Mesendoderm (in vitro differentiated cells): Measurements from ENCODE around the gene PRCD. TPM values are rescaled to one million over a fixed set of nuclear protein-coding genes. Genes with fewer than 3 reads are reported as not detected.

Experiments used
- DNase-seq: peaks from one replicate; pipeline ENCODE4 v3.0.0; 2013
- H2AK5ac ChIP-seq: 2 replicates; pipeline ENCODE4 v1.6.1; 2013; ENCODE audit warnings: low read length, inconsistent platforms
- H2BK120ac ChIP-seq: 2 replicates; pipeline ENCODE4 v1.6.1; 2013; ENCODE audit warnings: low read depth, mild to moderate bottlenecking, low read length, moderate library complexity, mixed read lengths
- H2BK15ac ChIP-seq: replicated peaks from 2 replicates; pipeline ENCODE4 v1.6.1; 2013; ENCODE audit warnings: low read depth, mild to moderate bottlenecking, moderate library complexity
- H2BK5ac ChIP-seq: 2 replicates; pipeline ENCODE4 v1.6.1; 2013; ENCODE audit warnings: low read length, inconsistent platforms
- H3K18ac ChIP-seq: 2 replicates; pipeline ENCODE4 v1.6.1; 2013; ENCODE audit warnings: mild to moderate bottlenecking, low read length, mixed read lengths
- H3K23ac ChIP-seq: one replicate; pipeline ENCODE4 v1.6.1; 2013; ENCODE audit warnings: low read length
- H3K27ac ChIP-seq: 2 replicates; pipeline ENCODE4 v1.5.1; 2013; ENCODE audit warnings: low read depth, mild to moderate bottlenecking, inconsistent platforms, low read length, moderate library complexity
- H3K27me3 ChIP-seq: 2 replicates; pipeline ENCODE4 v1.6.1; 2013; ENCODE audit warnings: low read length, control low read depth, mild to moderate bottlenecking, inconsistent platforms; ENCODE audit not compliant: insufficient read depth, poor library complexity
- H3K36me3 ChIP-seq: 2 replicates; pipeline ENCODE4 v1.6.1; 2013; ENCODE audit warnings: low read length, inconsistent platforms; ENCODE audit not compliant: control insufficient read depth, insufficient read depth
- H3K4ac ChIP-seq: one replicate; pipeline ENCODE4 v1.6.1; 2013; ENCODE audit warnings: low read depth, mild to moderate bottlenecking, low read length, moderate library complexity
- H3K4me1 ChIP-seq: 2 replicates; pipeline ENCODE4 v1.6.1; 2013; ENCODE audit warnings: low read depth, low read length, inconsistent platforms; ENCODE audit not compliant: control insufficient read depth
- H3K4me2 ChIP-seq: 2 replicates; pipeline ENCODE4 v1.6.1; 2013; ENCODE audit warnings: low read length
- H3K4me3 ChIP-seq: 2 replicates; pipeline ENCODE4 v1.5.1; 2013; ENCODE audit warnings: mild to moderate bottlenecking, low read length
- H3K56ac ChIP-seq: one replicate; pipeline ENCODE4 v1.6.1; 2013; ENCODE audit warnings: low read length
- H3K79me1 ChIP-seq: 2 replicates; pipeline ENCODE4 v1.6.1; 2013; ENCODE audit warnings: low read length, inconsistent platforms
- H3K79me2 ChIP-seq: 2 replicates; pipeline ENCODE4 v1.6.1; 2013; ENCODE audit warnings: mild to moderate bottlenecking, low read length; ENCODE audit not compliant: control insufficient read depth, insufficient read depth
- H3K9ac ChIP-seq: 2 replicates; pipeline ENCODE4 v1.6.1; 2013; ENCODE audit warnings: low read length, inconsistent platforms
- H4K5ac ChIP-seq: one replicate; pipeline ENCODE4 v1.6.1; 2013; ENCODE audit warnings: low read length
- H4K8ac ChIP-seq: one replicate; pipeline ENCODE4 v1.6.1; 2013; ENCODE audit warnings: low read depth, mild to moderate bottlenecking, control low read depth, low read length, moderate library complexity
- WGBS: extraction: QIAGEN DNeasy Blood & Tissue Kit; methylation state at CpG from one replicate; pipeline ENCODE4 v1.1.7; 2013; ENCODE audit warnings: low lambda C conversion rate, missing lambda C conversion rate; ENCODE audit not compliant: insufficient coverage; ENCODE audit errors: extremely low coverage; 5-methylcytosine and 5-hydroxymethylcytosine counted together
- small RNA-seq: library from polyadenylated mRNA; stranded (forward); fragments of <200 nt; extraction: miRNeasy Mini kit (QIAGEN cat#:217004); gene quantifications from one replicate; pipeline ENCODE3, GENCODE V24; 2013; ENCODE audit not compliant: insufficient read depth

The PRCD gene

DNA sequence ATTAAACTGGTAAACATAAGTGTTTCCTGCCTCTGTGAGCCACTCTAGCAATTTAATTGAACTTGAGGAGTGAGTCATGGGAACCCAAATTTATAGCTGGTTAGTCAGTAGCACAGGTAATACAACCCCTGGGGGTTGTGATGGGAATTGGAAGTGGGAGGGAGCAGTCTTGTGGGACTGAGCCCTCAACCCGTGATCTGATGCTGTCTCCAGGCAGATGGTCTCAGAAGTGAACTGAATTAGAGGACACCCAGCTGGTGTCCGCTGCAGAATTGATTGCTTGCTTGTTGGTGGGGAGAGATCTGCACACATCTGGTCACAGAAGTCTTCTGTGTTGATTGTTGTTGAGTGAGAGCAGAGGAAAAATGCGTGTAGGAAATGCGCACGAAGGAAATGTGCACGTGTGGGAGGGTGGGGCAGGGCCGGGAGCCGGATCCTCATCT lies 53.6 kb downstream of the PRCD start:
- H3K27me3 ChIP-seq, result no peaks in the 10 kb centered on the region

DNA sequence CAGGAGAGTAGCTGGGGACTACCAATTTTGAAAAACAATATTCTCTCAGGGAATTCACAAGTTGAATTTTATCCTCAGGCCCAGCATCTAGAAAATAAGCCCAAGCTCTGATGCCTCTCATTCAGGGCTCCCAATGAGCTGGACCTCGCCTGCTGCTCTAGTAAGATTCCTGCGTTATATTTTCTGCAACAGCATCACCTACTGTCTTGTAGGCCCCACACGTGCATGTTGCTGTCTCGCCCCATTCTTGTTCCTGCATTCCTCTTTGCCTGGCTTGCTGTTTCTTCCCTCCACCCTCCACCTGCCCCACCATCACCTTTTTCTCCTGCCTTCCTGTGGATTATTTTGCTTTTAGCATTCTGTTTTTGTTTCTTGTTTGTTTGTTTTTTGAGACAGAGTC lies 54.1 kb downstream of the PRCD start:
- Histone ChIP-seq H3K4ac (no peak overlapping the region), H3K27ac (no peak overlapping the region), H3K79me2 (no peaks in the 10 kb centered on the region), H3K36me3 (no peaks in the 10 kb centered on the region), H3K9ac (no peak overlapping the region), H2BK15ac (no peak overlapping the region), H3K23ac (no peak overlapping the region), H2BK5ac (no peak overlapping the region), H2BK120ac (no peak overlapping the region), H3K18ac (no peak overlapping the region), H3K4me3 (no peak overlapping the region), H4K5ac (no peak overlapping the region), H3K79me1 (no peaks in the 10 kb centered on the region), H3K27me3 (no peaks in the 10 kb centered on the region), H2AK5ac (no peak overlapping the region), H3K56ac (no peak overlapping the region), H4K8ac (no peak overlapping the region), H3K4me2 (no peak overlapping the region), H3K4me1 (no peaks in the 10 kb centered on the region)
- WGBS, result no CpG with 5 or more reads among the region's 4 CpGs
- peak; percentile 22 for DNase-seq

More for the DNA sequence above, 53.6 kb downstream of the PRCD start:
- DNase-seq, result peak; percentile 42
- H4K8ac ChIP-seq, result no peak overlapping the region
- no peak overlapping the region for H2BK5ac ChIP-seq
- no peak overlapping the region for H2AK5ac ChIP-seq
- H3K56ac ChIP-seq, result no peak overlapping the region
- no peak overlapping the region for H3K9ac ChIP-seq
- no CpG with 5 or more reads among the region's 8 CpGs for WGBS
- H2BK15ac ChIP-seq, result no peak overlapping the region
- no peaks in the 10 kb centered on the region for H3K36me3 ChIP-seq
- H3K4me2 ChIP-seq, result no peak overlapping the region
- no peaks in the 10 kb centered on the region for H3K79me2 ChIP-seq
- no peak overlapping the region for H3K18ac ChIP-seq
- H3K4ac ChIP-seq, result no peak overlapping the region
- H3K4me3 ChIP-seq, result no peak overlapping the region
- H3K4me1 ChIP-seq, result no peaks in the 10 kb centered on the region
- no peak overlapping the region for H3K27ac ChIP-seq
- no peak overlapping the region for H4K5ac ChIP-seq
- H3K79me1 ChIP-seq, result no peaks in the 10 kb centered on the region
- H2BK120ac ChIP-seq, result no peak overlapping the region
- no peak overlapping the region for H3K23ac ChIP-seq

DNA sequence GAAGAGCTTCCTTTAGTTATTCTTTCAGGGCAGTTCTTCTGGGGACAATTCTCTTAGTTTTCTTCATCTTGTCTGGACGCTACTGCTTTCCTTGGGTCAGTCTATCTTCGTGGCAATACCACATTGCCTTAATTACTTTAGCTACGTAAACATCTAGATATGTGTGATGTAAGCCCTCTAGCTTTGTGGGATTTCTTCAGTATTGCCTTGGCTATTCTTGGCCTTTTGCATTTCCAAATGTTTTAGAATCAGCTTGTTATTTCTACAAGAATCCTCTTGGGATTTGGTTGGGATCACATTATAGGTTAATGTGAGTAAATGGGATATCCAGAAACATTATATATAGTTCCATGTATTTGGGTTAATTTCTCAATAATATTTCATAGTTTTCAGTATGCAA lies 54.8 kb downstream of the PRCD start:
- no peak for DNase-seq
- H3K27ac ChIP-seq, result no peak overlapping the region
- no peaks in the 10 kb centered on the region for H3K36me3 ChIP-seq
- H3K79me1 ChIP-seq, result no peaks in the 10 kb centered on the region
- no CpG with 5 or more reads among the region's 3 CpGs for WGBS
- no peak overlapping the region for H3K56ac ChIP-seq
- no peak overlapping the region for H4K8ac ChIP-seq
- H2AK5ac ChIP-seq, result no peak overlapping the region
- H2BK120ac ChIP-seq, result no peak overlapping the region
- H3K27me3 ChIP-seq, result no peaks in the 10 kb centered on the region
- H3K79me2 ChIP-seq, result no peaks in the 10 kb centered on the region
- H3K18ac ChIP-seq, result no peak overlapping the region
- H4K5ac ChIP-seq, result no peak overlapping the region
- H2BK5ac ChIP-seq, result no peak overlapping the region
- H3K23ac ChIP-seq, result no peak overlapping the region
- H3K4me2 ChIP-seq, result no peak overlapping the region
- H2BK15ac ChIP-seq, result no peak overlapping the region
- no peak overlapping the region for H3K9ac ChIP-seq
- no peaks in the 10 kb centered on the region for H3K4me1 ChIP-seq
- no peak overlapping the region for H3K4me3 ChIP-seq
- no peak overlapping the region for H3K4ac ChIP-seq

Small RNA genes within 50 kb of the gene (small RNA-seq; reads per million reads assigned to genes)
- gene SNORD1A (not detected), gene SNORD1B (410 reads per million, percentile 98 among the genes with 10 or more reads in this experiment)
